Central memory CD8-positive, alpha-beta T cell (primary cell): ENCODE results near the gene HS3ST4.

Experiments used
- ATAC-seq: fragments of 150-1000 bp; cut with Tn5 transposase; replicated peaks from 2 replicates; pipeline ENCODE4 v1.10.0; 2022; ENCODE audit warnings: mild to moderate bottlenecking, moderate FRiP score, moderate number of reproducible peaks; ENCODE audit not compliant: poor library complexity, severe bottlenecking; ENCODE audit errors: extremely low read depth
- DNase-seq, 2 donors: peaks; one replicate each; pipeline ENCODE4 v3.0.0; 2021; ENCODE audit warnings: low spot score in 2 of 2
- H3K27ac Mint-ChIP-seq: one replicate; pipeline ENCODE4 v1.8.0; 2022; ENCODE audit warnings: low read depth, mild to moderate bottlenecking, moderate library complexity, mixed read lengths
- H3K27me3 Mint-ChIP-seq: one replicate; pipeline ENCODE4 v1.8.0; 2022; ENCODE audit warnings: mixed read lengths
- H3K36me3 Mint-ChIP-seq: one replicate; pipeline ENCODE4 v1.8.0; 2022; ENCODE audit warnings: mild to moderate bottlenecking, moderate library complexity, mixed read lengths; ENCODE audit not compliant: insufficient read depth
- H3K4me1 Mint-ChIP-seq: one replicate; pipeline ENCODE4 v1.8.0; 2022; ENCODE audit warnings: mixed read lengths
- H3K4me3 Mint-ChIP-seq: one replicate; pipeline ENCODE4 v1.8.0; 2022; ENCODE audit warnings: mild to moderate bottlenecking, moderate library complexity, mixed read lengths
- H3K9me3 Mint-ChIP-seq: one replicate; pipeline ENCODE4 v1.8.0; 2022; ENCODE audit warnings: mixed read lengths

Gene HS3ST4

GRCh38 chr16:25893332-25893731, 201.6 kb downstream of the HS3ST4 start:
- H3K4me3 Mint-ChIP-seq: no peak overlapping the region
- H3K27me3 Mint-ChIP-seq: peaks cover 34% of the 10 kb centered on the region
- no peaks in the 10 kb centered on the region for H3K9me3 Mint-ChIP-seq
- no peak for ATAC-seq
- H3K36me3 Mint-ChIP-seq: peaks cover 4% of the 10 kb centered on the region
- no peak overlapping the region for H3K27ac Mint-ChIP-seq
- no peaks in the 10 kb centered on the region for H3K4me1 Mint-ChIP-seq
- no peak for DNase-seq

DNA sequence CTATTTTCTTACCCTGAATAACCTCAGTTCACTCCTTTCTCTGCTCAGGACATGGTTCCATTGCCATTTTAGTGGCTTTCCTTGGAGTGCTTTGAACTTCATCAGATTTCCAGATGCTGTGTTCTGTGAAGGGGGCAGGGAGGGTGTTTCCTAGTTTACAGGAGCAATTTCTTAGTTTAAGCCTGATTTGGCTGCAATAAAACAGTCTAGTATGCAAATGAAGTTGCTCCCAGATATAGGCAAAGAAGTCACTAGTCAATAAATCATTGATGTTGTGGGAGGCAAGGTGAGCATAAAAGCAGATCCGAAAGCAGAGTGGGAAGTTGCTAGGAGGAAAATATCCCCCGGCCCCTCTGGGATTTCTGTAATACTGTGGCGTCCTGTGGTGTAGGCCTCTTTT, 202.3 kb downstream of the HS3ST4 start:
- DNase-seq (no peak), ATAC-seq (no peak)
- Mint-ChIP-seq H3K27ac (no peak overlapping the region), H3K9me3 (no peaks in the 10 kb centered on the region), H3K4me1 (no peaks in the 10 kb centered on the region), H3K27me3 (peaks cover 34% of the 10 kb centered on the region), H3K36me3 (peaks cover 4% of the 10 kb centered on the region), H3K4me3 (no peak overlapping the region)

GRCh38 chr16:25895380-25895779, 203.6 kb downstream of the HS3ST4 start:
- Mint-ChIP-seq H3K4me3 (no peak overlapping the region), H3K27me3 (peaks cover 32% of the 10 kb centered on the region), H3K9me3 (no peaks in the 10 kb centered on the region), H3K36me3 (peaks cover 4% of the 10 kb centered on the region), H3K27ac (no peak overlapping the region), H3K4me1 (no peaks in the 10 kb centered on the region)
- ATAC-seq: no peak
- no peak for DNase-seq

DNA sequence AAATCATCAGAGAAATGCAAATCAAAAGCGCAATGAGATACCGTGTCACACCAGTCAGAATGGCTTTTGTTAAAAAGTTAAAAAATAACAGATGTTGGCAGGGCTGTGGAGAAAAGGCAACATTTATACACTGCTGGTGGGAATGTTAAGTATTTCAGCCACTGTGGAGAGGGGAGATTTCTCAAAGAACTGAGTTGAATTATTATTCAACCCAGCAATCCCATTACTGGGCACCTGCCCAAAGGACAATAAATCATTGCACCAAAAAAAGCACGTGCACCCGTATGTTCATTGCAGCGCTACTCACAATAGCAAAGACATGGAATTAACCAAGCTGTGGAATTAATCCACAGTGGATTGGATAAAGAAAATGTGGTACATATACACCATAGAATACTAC, 204.7 kb downstream of the HS3ST4 start:
- Mint-ChIP-seq H3K27me3 (peaks cover 22% of the 10 kb centered on the region), H3K27ac (no peak overlapping the region), H3K9me3 (no peaks in the 10 kb centered on the region), H3K4me1 (no peaks in the 10 kb centered on the region), H3K4me3 (no peak overlapping the region), H3K36me3 (peaks cover 4% of the 10 kb centered on the region)
- DNase-seq: no peak
- ATAC-seq: no peak

DNA sequence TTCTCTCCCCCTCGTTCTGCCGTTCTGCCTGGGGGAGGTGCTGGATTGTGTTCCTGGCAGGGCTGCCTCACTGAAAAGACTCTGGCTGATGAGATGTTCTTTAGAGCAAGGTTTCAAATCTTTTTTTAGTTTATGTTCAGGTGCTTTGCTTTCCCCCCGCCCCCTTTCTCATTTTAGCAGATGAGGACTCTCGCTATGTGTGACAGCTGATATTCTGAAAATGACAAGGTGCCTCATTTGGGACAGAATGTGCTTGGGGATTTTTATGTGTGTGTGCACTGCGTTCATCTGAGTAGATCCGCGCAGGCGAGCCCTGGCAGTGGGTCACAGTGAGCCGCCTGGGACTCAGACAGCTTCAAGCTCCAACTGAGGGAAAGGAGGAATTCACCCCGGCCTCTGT, 205.9 kb downstream of the HS3ST4 start:
- Mint-ChIP-seq H3K4me3 (no peak overlapping the region), H3K9me3 (no peaks in the 10 kb centered on the region), H3K36me3 (peaks cover 4% of the 10 kb centered on the region), H3K4me1 (no peaks in the 10 kb centered on the region), H3K27ac (no peak overlapping the region), H3K27me3 (peaks cover 21% of the 10 kb centered on the region)
- no peak for DNase-seq
- no peak for ATAC-seq

DNA sequence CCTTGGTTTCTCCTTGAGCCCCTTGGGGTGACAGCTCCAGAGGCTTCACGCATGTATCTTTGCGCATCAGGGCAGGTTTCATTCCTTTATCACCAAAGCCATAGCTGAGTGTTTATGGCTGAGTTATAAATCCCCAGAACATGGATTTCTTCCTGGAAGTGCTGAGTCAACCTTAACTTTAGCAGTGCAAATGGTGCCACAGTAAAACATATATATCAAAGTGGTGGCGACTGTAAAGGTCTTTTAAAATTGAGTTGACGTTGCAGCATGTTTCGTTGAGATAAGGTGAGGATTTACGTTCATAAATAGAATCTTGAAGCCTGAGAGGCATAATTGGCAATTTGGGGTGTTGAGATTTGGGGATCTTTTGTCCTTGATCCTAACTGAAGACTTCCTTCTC, 214.1 kb downstream of the HS3ST4 start:
- Mint-ChIP-seq H3K36me3 (no peaks in the 10 kb centered on the region), H3K4me3 (no peak overlapping the region), H3K27ac (no peak overlapping the region), H3K4me1 (no peaks in the 10 kb centered on the region), H3K27me3 (no peaks in the 10 kb centered on the region), H3K9me3 (peaks cover 6% of the 10 kb centered on the region)
- no peak for ATAC-seq
- DNase-seq: no peak

DNA sequence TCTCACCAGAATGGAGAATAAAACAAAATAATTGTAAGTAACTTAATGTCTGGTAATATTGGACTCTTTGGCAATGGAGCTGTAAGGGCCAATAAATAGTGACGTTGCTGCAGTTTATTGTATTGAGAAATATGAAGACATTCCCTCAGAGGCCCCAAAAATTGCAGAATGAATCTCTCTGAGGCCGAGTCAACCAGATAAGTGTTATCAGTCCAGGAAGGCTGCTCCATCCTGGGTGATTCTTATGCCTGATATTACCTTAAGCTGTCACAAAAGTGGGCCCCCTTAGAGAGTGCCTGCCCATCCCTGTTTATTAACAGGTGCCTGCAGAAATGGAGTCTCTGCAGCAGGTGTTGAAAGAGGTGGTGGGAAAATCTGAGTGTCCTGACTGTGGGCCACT, 219.2 kb downstream of the HS3ST4 start:
- Mint-ChIP-seq H3K36me3 (no peaks in the 10 kb centered on the region), H3K4me1 (no peaks in the 10 kb centered on the region), H3K4me3 (no peak overlapping the region), H3K9me3 (no peaks in the 10 kb centered on the region), H3K27me3 (no peaks in the 10 kb centered on the region), H3K27ac (no peak overlapping the region)
- DNase-seq (no peak), ATAC-seq (no peak)

DNA sequence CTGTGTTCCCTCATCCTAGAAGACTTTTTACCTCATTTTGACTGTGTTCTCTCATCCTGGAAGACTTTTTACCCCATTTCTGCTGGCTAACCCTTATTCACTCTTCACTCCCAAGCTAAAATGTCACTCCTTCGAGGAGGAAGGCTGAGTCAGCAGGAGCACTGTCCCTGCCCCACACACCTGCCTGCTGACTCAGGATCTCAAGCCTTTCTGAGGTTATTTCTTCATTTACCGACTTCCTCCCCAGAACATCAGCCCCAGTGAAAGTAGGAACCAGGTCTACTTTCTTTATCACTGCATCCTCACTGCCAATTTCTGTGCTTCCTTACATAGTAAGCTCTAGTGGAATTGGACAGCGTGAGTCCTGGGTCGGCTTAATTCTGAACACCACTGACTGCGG, 220.6 kb downstream of the HS3ST4 start:
- Mint-ChIP-seq H3K4me1 (no peaks in the 10 kb centered on the region), H3K4me3 (no peak overlapping the region), H3K27me3 (no peaks in the 10 kb centered on the region), H3K27ac (no peak overlapping the region), H3K9me3 (no peaks in the 10 kb centered on the region), H3K36me3 (no peaks in the 10 kb centered on the region)
- DNase-seq (no peak), ATAC-seq (no peak)

GRCh38 chr16:25914357-25914962, 222.7 kb downstream of the HS3ST4 start:
- H3K27ac Mint-ChIP-seq: no peak overlapping the region
- H3K4me3 Mint-ChIP-seq: no peak overlapping the region
- no peaks in the 10 kb centered on the region for H3K9me3 Mint-ChIP-seq
- no peaks in the 10 kb centered on the region for H3K4me1 Mint-ChIP-seq
- ATAC-seq (no peak), DNase-seq (no peak)
- H3K27me3 Mint-ChIP-seq: no peaks in the 10 kb centered on the region
- no peaks in the 10 kb centered on the region for H3K36me3 Mint-ChIP-seq

DNA sequence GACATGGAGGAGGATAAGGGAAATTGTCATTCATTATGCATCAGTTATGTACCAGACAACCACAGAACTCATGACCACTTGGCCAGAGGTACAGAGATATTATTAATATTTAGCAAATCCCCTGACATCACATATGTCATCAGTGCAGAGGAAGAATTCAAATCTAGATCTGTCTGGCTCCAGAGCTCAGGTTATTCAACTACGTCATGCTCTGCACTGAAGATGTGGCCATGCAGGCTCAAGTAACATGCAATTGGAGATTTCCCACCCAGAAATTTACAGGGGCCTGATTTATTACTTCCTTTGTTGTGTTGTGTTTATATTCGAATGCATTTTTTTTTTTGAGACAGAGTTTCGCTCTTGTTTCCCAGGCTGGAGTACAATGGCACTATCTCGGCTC, 224.3 kb downstream of the HS3ST4 start:
- ATAC-seq (no peak), DNase-seq (no peak)
- Mint-ChIP-seq H3K27ac (no peak overlapping the region), H3K4me3 (no peak overlapping the region), H3K36me3 (no peaks in the 10 kb centered on the region), H3K27me3 (no peaks in the 10 kb centered on the region), H3K9me3 (no peaks in the 10 kb centered on the region), H3K4me1 (no peaks in the 10 kb centered on the region)

- Mint-ChIP-seq H3K4me1 (no peaks in the 10 kb centered on the region), H3K9me3 (no peaks in the 10 kb centered on the region), H3K27ac (no peak overlapping the region), H3K4me3 (no peak overlapping the region), H3K27me3 (peaks cover 20% of the 10 kb centered on the region), H3K36me3 (peaks cover 1% of the 10 kb centered on the region)
- DNase-seq (no peak), ATAC-seq (no peak)
Measured at GRCh38 chr16:25922438-25922837, 230.7 kb downstream of the HS3ST4 start.

GRCh38 chr16:25925421-25925820, 233.7 kb downstream of the HS3ST4 start:
- ATAC-seq: no peak
- no peak overlapping the region for H3K4me3 Mint-ChIP-seq
- H3K27me3 Mint-ChIP-seq: peaks cover 20% of the 10 kb centered on the region
- no peak for DNase-seq
- no peaks in the 10 kb centered on the region for H3K4me1 Mint-ChIP-seq
- peaks cover 1% of the 10 kb centered on the region for H3K36me3 Mint-ChIP-seq
- peaks cover 16% of the 10 kb centered on the region for H3K9me3 Mint-ChIP-seq
- H3K27ac Mint-ChIP-seq: no peak overlapping the region

DNA sequence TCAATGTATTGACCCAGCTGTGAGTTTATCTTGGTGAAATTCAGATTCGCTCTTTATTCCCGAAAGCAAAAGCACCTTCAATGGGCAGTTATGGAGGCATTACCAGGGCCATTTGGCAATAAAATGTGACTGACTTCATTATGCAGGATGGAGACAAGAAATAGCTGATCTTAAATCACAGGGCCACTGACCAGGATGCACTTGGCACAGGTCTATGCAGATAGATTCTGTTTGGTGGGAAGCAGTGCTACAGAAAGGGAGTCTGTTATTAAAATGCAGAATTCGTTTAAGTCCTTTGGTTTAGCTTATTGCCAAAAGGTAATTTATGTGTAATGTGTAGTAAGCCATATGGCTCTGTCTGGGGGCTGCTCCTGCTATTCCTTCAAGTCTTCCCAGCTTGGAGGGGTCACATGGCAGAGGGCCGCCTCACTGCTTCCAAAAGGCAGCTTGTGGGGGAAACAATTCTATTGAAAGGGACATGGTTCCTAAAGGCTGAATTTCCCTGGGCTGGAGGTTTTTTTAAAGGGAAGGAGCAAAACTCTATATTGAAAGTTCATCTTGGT, 239.8 kb downstream of the HS3ST4 start:
- Mint-ChIP-seq H3K9me3 (peaks cover 16% of the 10 kb centered on the region), H3K27me3 (peaks cover under 1% of the 10 kb centered on the region), H3K4me3 (no peak overlapping the region), H3K36me3 (no peaks in the 10 kb centered on the region), H3K4me1 (no peaks in the 10 kb centered on the region), H3K27ac (no peak overlapping the region)
- ATAC-seq (no peak), DNase-seq (no peak)
